Sigmoid colon (tissue), 7 donors: ENCODE data around the gene LINGO3. TPM values are rescaled to one million over a fixed set of nuclear protein-coding genes. Genes with fewer than 3 reads are reported as not detected.

Experiments used
- DNase-seq: peaks from one replicate; pipeline ENCODE4 v3.0.0-alpha.2; 2019
- H3K27ac ChIP-seq, 4 donors: fragments of 200-600 bp; sonication (generic); one replicate each; pipeline ENCODE4 v1.5.1; 2016 to 2019; ENCODE audit warnings: mild to moderate bottlenecking in 1 of 4
- H3K27me3 ChIP-seq, 3 donors: fragments of 200-600 bp; sonication (generic); one replicate each; pipeline ENCODE4 v1.5.1; 2019; ENCODE audit warnings: mild to moderate bottlenecking in 1 of 3
- H3K36me3 ChIP-seq, 4 donors: fragments of 200-600 bp; sonication (generic); one replicate each; pipeline ENCODE4 v1.5.1; 2016 to 2019
- H3K4me1 ChIP-seq, 4 donors: fragments of 200-600 bp; sonication (generic); one replicate each; pipeline ENCODE4 v1.5.1; 2017 to 2019
- H3K4me3 ChIP-seq, 4 donors: fragments of 200-600 bp; sonication (generic); one replicate each; pipeline ENCODE4 v1.5.1; 2017 to 2019; ENCODE audit warnings: mild to moderate bottlenecking in 2 of 4, moderate library complexity in 1 of 4
- H3K9me3 ChIP-seq, 4 donors: fragments of 200-600 bp in 3 of 4; sonication (generic) in 3 of 4; one replicate each; pipeline versions ENCODE4 v1.5.1 to v1.6.1; 2013 to 2019
- EP300 ChIP-seq, 4 donors: sonication (generic); formaldehyde crosslinking; IDR thresholded peaks; one replicate each; pipeline ENCODE4 v1.6.1; 2017; ENCODE audit warnings: antibody characterized with exemption in 4 of 4
- POLR2A ChIP-seq, 2 donors: fragments of 450-650 bp; IDR thresholded peaks; one replicate each; pipeline ENCODE4 v1.6.1; 2016; ENCODE audit warnings: antibody characterized with exemption in 2 of 2, mild to moderate bottlenecking in 2 of 2, moderate library complexity in 2 of 2
- POLR2AphosphoS5 ChIP-seq, 4 donors: sonication (generic); formaldehyde crosslinking; IDR thresholded peaks; one replicate each; pipeline ENCODE4 v1.6.1; 2017; ENCODE audit warnings: antibody characterized with exemption in 4 of 4
- WGBS, 2 donors: extraction: QIAGEN DNeasy Blood & Tissue Kit; methylation state at CpG; one replicate each; pipeline ENCODE4 v1.1.7; 2013; 5-methylcytosine and 5-hydroxymethylcytosine counted together
- intact Hi-C: fragments of 100-400 bp; cut with DNase I; formaldehyde crosslinking; loops from one replicate; pipeline ENCODE4 v1.15.1; 2023
- polyA plus RNA-seq, 3 donors: library from polyadenylated mRNA; stranded (reverse); fragments of 200-250 nt; gene quantifications; one replicate each; pipeline ENCODE4 v1.2.3, GENCODE V29; 2013
- total RNA-seq, 4 donors: library from RNA; depleted of rRNA; stranded (reverse); fragments of >200 nt; gene quantifications; one replicate each; pipeline ENCODE4 v1.1.0, GENCODE V29; 2016
- TF ChIP-seq, protein P1 (sequence below), 4 experiments: fragments of 450-650 bp in 3 of 4; fragments of 200-600 bp in 1 of 4; IDR thresholded peaks; one replicate each; pipeline ENCODE4 v1.5.1; 2016 to 2019; ENCODE audit warnings: antibody characterized with exemption in 4 of 4, mild to moderate bottlenecking in 3 of 4, moderate library complexity in 2 of 4
- donor health status: healthy with polysubstance abuse.
- donor health status: Bipolar disorder and iron deficiency.
- donor health status: healthy.

LINGO3 gene
- total and polyA plus RNA-seq, 7 donors = 0.14 to 0.70 TPM; not detected in 5

DNA sequence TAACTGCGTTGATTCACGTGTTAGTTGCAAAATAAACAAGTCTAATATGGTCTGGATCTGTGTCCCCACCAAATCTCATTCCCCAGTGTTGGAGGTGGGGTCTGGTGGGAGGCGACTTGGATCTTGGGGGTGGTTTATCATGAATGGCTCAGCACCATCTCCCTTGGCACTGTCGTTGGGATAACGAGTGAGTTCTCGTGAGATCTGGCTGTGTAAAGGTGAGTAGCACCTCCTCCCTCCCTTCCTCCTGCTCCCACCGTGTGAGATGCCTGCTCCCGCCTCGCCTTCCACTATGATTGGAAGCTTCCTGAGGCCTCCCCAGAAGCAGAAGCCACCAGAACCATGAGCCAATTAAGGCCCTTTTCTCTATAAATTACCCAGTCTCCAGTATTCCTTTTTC, 30.8 kb downstream of the LINGO3 start:
- H3K4me1 ChIP-seq = peaks cover 0 to 49% (median 46%) of the 10 kb centered on the region in 4 donors
- no peaks in the 10 kb centered on the region for H3K9me3 ChIP-seq
- H3K4me3 ChIP-seq = no peak overlapping the region
- no peak overlapping the region for H3K27ac ChIP-seq
- no peaks in the 10 kb centered on the region for H3K27me3 ChIP-seq
- intact Hi-C loops = no loop called here
- peaks cover 6 to 23% (median 9%) of the 10 kb centered on the region in 4 donors for H3K36me3 ChIP-seq
- TF ChIP-seq, protein P1, sequence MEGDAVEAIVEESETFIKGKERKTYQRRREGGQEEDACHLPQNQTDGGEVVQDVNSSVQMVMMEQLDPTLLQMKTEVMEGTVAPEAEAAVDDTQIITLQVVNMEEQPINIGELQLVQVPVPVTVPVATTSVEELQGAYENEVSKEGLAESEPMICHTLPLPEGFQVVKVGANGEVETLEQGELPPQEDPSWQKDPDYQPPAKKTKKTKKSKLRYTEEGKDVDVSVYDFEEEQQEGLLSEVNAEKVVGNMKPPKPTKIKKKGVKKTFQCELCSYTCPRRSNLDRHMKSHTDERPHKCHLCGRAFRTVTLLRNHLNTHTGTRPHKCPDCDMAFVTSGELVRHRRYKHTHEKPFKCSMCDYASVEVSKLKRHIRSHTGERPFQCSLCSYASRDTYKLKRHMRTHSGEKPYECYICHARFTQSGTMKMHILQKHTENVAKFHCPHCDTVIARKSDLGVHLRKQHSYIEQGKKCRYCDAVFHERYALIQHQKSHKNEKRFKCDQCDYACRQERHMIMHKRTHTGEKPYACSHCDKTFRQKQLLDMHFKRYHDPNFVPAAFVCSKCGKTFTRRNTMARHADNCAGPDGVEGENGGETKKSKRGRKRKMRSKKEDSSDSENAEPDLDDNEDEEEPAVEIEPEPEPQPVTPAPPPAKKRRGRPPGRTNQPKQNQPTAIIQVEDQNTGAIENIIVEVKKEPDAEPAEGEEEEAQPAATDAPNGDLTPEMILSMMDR (IDR thresholded peaks at IDR 0.05) = no peak
- TF ChIP-seq POLR2AphosphoS5 (IDR thresholded peaks at IDR 0.05) (no peak), POLR2A (IDR thresholded peaks at IDR 0.05) (no peak), EP300 (IDR thresholded peaks at IDR 0.05) (no peak)
- WGBS, 2 donors = 81 to 82% methylated on average over 9 of the region's 9 CpGs
- no peak for DNase-seq

DNA sequence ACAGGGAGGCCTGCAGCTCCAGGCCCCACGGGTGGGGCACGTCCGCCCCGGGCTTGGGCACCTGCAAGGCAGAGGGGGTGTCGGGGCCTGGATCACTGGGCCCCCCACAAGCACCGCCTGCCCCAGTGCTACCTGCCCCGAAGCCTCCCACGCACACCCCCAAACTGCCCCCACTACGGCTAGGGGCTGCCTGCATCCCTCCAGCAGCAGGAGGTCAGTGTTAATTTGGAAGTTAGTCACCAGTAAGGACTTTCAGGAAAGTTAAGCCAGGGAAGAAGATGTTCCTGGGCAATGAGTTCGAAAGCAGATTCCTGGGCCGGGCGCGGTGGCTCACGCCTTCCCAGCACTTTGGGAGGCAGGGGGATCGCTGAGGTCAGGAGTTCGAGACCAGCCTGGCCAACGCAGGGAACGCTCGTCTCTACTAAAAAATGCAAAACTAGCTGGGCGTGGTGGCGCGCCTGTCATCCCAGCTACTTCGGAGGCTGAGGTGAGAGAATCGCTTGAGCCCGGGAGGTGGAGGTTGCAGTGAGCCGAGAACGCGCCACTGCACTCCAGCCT, 31.4 kb downstream of the LINGO3 start:
- WGBS, 2 donors = 74 to 92% methylated on average over 28 of the region's 28 CpGs
- no peak overlapping the region for H3K4me3 ChIP-seq
- TF ChIP-seq, protein P1 (IDR thresholded peaks at IDR 0.05) = no peak
- no peak for TF ChIP-seq EP300 (IDR thresholded peaks at IDR 0.05)
- no peak for TF ChIP-seq POLR2AphosphoS5 (IDR thresholded peaks at IDR 0.05)
- TF ChIP-seq POLR2A (IDR thresholded peaks at IDR 0.05) = no peak
- no peak for DNase-seq
- H3K27me3 ChIP-seq = no peaks in the 10 kb centered on the region
- H3K27ac ChIP-seq = peak overlapping the region in 1 of 4 donors; percentile 98
- peaks cover 6 to 29% (median 12%) of the 10 kb centered on the region in 4 donors for H3K36me3 ChIP-seq
- intact Hi-C loops = no loop called here
- H3K9me3 ChIP-seq = no peaks in the 10 kb centered on the region
- peaks cover 0 to 49% (median 47%) of the 10 kb centered on the region in 4 donors for H3K4me1 ChIP-seq

DNA sequence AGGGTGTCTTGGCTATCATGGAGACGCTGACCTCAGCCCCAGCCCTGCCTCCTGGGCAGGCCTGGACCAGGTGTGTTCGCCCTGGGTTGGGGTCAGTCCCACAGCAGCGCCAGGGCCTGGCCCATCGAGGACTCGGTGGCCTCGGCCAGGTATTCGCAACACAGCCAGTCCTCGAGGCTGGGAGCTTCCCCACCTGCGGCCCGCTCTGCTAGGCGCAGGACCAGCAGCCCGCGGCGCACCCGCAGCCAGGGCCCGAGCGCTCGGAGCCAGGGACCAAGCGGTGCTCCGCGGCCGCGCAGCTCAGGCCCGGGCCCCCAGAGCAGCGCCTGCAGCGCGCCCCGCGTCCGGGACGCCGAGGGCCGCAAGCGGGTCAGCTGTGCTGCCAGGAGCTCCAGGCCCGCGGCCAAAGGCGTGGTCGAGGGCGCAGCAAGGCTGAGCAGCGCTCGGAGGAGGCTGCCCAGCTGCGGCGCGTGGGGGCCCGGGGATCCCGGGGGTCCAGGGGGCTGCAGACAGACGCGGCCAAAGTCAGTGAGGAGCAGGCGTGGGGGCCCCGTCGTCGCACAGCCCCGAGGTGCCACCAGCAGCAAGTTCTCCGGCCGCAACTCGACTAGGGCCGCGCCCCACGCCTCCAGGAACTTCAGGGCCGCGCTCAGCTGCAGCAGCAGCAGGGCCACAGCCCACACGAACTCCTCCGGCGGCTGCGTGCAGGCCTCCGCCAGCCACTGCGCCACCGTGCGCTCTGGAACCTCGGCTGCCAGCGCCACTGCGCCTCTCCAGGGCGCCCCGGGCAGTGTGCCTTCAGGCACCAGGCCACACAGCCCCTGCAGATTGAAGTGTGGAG, 32.1 kb downstream of the LINGO3 start:
- TF ChIP-seq EP300 (IDR thresholded peaks at IDR 0.05) (no peak), POLR2A (IDR thresholded peaks at IDR 0.05) (no peak), POLR2AphosphoS5 (IDR thresholded peaks at IDR 0.05) (no peak)
- TF ChIP-seq, protein P1 (IDR thresholded peaks at IDR 0.05) = no peak
- 34 to 82% methylated on average over 74 of the region's 74 CpGs for WGBS, 2 donors
- peak overlapping the region in 1 of 4 donors; percentile 16 for H3K4me3 ChIP-seq
- peaks cover 0 to 55% (median 54%) of the 10 kb centered on the region in 4 donors for H3K4me1 ChIP-seq
- H3K9me3 ChIP-seq = no peaks in the 10 kb centered on the region
- intact Hi-C loops = loop anchor here (1.0 to 2.0 kb wide), 2 partner anchors 40 to 115 kb away; partner anchors contain the start of genes PLEKHJ1 and SF3A2
- peaks cover 6 to 31% (median 13%) of the 10 kb centered on the region in 4 donors for H3K36me3 ChIP-seq
- peak overlapping the region in 3 of 4 donors; percentile 34 to 98 (median 59) for H3K27ac ChIP-seq
- DNase-seq = no peak
- H3K27me3 ChIP-seq = no peaks in the 10 kb centered on the region

DNA sequence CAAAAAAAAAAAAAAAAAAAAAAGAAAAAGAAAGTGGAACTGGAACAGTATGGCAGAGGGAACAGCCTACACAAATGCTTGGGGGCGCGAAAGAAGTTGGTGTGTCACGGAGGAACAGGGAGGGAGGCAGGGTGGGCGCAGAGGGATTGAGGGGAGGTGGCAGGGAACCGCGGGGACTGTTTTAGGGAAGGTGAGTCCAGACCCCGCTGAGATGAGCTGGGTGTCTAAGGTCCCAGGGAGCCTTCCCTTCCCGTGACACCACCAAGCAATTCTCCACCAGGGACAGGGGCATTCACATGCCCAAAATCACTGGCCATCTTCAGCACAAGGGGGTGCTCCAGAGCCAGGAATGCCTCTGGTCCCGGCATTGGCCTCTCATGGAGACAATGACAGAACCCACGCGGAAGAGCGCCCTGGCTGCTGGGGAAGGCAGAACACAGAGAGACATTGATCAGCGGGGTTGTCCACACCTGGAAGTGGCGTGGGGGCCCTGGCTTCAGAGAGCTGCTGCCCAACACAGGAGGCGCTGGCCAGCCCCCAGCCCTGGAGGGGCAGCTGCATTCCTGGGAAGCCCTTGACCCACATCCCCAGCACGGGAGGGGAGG, 32.9 kb downstream of the LINGO3 start:
- intact Hi-C loops = loop anchor here (1.0 to 5.0 kb wide), 3 partner anchors 39 to 116 kb away; partner anchors contain the start of genes LSM7, PLEKHJ1, SF3A2 and SPPL2B
- no peaks in the 10 kb centered on the region for H3K9me3 ChIP-seq
- peaks cover 0 to 55% (median 54%) of the 10 kb centered on the region in 4 donors for H3K4me1 ChIP-seq
- peak; percentile 83 for DNase-seq
- no peak overlapping the region for H3K4me3 ChIP-seq
- TF ChIP-seq, protein P1 (IDR thresholded peaks at IDR 0.05) = peak; percentile 51 to 75 (median 68)
- peak in 2 of 4 donors; percentile 12 to 16 for TF ChIP-seq POLR2AphosphoS5 (IDR thresholded peaks at IDR 0.05)
- no peak for TF ChIP-seq POLR2A (IDR thresholded peaks at IDR 0.05)
- no peaks in the 10 kb centered on the region for H3K27me3 ChIP-seq
- peak overlapping the region in 3 of 4 donors; percentile 34 to 98 (median 59) for H3K27ac ChIP-seq
- peaks cover 6 to 31% (median 13%) of the 10 kb centered on the region in 4 donors for H3K36me3 ChIP-seq
- WGBS, 2 donors = 39 to 60% methylated on average over 16 of the region's 16 CpGs
